Embryonic facial prominence (tissue), 1 donor: Measurements from ENCODE around the gene SERPINA7.
"Not testable (repeated sequence)": the region's sequence is repeated elsewhere in the genome, so short reads cannot be mapped to it uniquely, and the experiment has no call there.

Experiments used
- DNase-seq: peaks from one replicate; pipeline ENCODE4 v3.0.0-alpha.2; 2016; ENCODE audit errors: extremely low spot score

SERPINA7 gene, protein sequence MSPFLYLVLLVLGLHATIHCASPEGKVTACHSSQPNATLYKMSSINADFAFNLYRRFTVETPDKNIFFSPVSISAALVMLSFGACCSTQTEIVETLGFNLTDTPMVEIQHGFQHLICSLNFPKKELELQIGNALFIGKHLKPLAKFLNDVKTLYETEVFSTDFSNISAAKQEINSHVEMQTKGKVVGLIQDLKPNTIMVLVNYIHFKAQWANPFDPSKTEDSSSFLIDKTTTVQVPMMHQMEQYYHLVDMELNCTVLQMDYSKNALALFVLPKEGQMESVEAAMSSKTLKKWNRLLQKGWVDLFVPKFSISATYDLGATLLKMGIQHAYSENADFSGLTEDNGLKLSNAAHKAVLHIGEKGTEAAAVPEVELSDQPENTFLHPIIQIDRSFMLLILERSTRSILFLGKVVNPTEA

GRCh38 chrX:106038625-106039024 is at the start of gene SERPINA7:
TSS of gene SERPINA7 (minus strand) at chrX:106038727. CDS start at chrX:106037058, 1,669 bp downstream.
- DNase-seq, result no peak

- DNase-seq, result no peak
Measured at GRCh38 chrX:106069048-106069447, 30.5 kb upstream of the SERPINA7 start.

DNA sequence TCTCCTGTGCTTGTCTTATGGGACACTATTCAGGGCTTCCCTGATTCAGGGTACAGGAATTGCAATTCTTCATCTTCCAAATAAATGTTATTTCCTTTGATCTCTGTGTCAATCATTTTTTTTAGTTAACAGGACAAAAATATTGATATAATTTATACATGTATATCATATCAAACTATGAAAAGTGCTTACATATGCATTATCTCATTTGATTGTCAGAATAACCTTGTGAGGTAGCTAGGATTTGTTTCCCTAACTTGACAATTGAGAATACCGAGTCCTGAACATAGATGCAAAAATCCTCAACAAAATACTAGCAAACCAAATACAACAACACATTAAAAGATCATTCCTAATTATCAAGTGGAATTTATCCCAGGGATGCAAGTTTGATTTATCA is 11.5 kb upstream of the SERPINA7 start:
- DNase-seq, result no peak

GRCh38 chrX:106042296-106042695 is 3.8 kb upstream of the SERPINA7 start:
- DNase-seq, result no peak

- DNase-seq, result no peak
Measured at GRCh38 chrX:106040861-106041260, 2.3 kb upstream of the SERPINA7 start.

DNA sequence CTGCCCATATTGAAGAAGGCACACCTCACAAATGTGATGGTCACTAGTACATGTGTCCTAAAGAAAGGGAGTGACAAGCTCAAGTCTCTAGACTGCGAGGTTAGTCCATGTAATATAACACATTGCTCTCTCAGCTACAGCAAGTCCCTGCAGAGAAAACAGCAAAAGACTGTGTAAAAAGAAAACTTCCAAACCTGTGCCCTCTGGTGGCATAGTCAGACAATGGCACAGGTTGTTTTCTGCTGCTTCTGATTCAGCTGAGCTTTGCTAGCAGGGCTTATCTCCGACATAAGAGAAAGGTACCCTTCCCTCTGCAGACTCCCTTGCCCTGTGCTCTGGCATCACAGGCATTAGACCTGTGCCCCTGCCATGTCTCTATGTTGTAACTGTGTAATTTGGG is 1.4 kb upstream of the SERPINA7 start:
- no peak for DNase-seq

DNA sequence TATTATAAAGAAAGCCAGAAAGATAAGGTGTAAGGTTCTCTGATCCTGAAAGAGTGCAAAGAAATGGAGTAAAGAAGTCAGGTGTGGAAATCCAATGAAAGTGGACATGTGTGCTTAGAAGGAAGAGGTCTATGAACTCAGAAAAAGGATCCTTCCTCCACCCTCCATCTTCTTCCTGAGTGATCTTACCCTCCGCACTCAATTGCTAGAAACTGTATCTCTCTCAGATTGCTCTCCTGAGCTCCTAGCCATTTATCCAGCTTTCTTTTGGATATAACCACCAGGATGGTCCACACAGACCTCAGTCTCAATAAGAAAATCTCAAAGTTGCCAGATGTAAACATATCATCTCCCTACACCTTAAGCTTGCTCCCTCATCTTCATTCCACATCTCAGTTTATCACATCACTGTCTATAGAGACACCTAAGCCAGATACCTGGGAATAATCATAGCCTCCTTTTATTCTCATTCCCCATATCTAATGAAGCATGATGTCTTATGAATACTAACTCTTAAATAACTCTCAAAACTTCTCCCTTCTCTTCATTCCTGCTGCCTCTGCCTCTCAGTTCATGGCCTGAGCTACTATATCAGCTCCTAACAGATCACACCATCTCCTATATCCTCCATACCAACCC is 573 bp downstream of the SERPINA7 start:
- no peak for DNase-seq

- no peak for DNase-seq
Measured at GRCh38 chrX:106036716-106037115, 1.8 kb downstream of the SERPINA7 start.

DNA sequence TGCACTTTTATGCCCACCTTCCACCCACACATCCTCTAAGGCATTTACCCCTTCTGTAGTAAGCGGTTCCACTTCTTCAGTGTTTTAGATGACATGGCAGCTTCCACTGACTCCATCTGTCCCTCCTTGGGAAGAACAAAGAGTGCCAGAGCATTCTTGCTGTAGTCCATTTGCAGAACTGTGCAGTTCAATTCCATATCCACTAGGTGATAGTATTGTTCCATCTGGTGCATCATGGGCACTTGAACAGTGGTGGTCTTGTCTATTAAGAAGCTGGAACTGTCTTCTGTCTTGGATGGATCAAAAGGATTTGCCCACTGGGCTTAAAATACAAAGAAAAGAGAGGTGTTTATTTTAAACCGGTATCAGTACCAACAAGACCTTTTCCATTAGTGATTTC is 3.5 kb downstream of the SERPINA7 start:
- no peak for DNase-seq

GRCh38 chrX:106023947-106024346 is 14.6 kb downstream of the SERPINA7 start:
- DNase-seq, result no peak

- no peak for DNase-seq
Measured at GRCh38 chrX:106022238-106022637, 16.3 kb downstream of the SERPINA7 start.

DNA sequence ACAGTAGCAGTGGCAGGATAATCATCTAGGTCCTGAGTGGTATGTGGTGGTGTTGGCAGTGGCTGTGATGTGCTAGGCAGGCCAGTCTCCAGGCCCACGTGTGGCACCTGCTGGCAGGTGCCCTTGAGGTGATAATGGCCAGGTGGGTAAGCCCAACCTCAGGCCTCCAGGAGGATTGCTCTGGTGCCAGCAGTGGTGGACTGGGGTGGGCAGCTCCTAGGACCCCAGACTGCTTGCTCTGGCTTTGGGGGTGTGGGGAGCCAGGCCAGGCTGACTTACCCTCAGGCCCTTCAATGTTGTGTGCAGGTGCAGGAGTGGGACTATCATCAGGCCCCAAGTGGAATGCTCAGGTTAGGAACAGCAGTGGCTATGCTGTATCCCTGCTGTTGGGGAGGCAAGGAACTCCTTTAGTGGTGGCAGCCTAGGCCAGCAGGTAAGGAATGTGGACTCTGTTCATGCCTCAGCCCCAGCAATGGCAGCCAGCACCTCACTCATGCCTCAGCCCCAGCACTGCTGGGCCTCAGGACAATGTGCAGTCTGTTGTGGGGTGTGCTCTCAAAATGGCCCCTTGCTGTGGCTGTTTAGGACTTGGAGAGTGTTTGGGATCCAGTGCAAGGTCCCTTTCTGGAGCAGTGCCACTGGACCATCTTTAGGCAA is 24.3 kb downstream of the SERPINA7 start:
- DNase-seq, result no peak

DNA sequence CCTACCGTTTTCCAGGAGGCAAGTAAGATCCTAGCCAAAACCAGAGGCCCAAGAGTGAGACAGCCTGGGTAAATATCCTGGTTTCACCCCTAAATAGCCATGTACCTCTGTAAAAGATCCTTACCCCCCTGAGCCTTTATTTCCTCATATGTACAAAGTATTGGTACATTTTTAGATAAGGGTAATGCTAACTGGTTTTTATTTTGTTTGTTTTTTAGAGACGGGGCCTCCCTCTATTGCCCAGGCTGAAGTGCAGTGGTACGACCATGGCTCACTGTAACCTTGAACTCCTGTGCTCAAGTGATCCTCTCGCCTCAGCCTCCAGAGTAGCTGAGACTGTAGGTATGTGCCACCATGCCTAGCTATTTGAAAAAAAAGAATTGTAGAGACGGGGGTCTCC is 29.4 kb downstream of the SERPINA7 start:
- DNase-seq, result no peak

- DNase-seq, result no peak
Measured at GRCh38 chrX:106007815-106008214, 30.7 kb downstream of the SERPINA7 start.

DNA sequence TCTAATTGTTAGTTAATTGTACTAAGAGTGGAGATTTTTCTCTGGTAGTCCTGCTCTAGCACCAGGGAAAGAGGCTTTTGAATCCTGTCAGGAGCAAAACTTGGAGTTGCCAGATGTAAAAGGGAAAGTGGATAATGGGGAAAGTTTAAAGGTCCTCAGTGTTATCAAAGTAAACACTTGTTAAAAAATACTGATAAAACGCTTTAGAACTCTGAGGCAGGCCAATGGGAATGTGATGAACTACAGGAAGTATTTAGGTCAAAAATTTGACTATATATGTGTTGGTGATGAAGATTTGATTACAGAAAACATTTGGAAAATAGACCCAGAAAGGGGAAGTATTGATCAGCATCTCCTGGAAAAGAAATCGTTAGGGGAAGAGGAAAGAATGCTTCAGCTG is 32.8 kb downstream of the SERPINA7 start:
- DNase-seq, result no peak

DNA sequence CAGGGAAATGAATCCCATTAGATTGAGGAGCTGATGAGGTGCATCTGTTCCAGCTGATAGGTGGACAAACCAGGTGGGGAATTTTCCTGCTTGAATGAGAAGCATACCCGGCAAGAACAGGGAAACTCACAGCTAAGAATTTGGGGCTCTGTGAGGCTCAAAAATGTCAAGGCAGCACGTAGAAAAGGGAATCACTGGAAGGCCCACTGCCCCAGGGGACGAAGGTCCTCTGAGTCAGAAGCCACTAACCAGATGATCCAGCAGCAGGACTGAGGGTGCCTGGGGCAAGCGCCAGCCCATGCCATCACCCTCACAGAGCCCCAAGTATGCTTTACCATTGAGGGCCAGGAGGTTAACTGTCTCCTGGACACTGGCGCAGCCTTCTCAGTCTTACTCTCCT is 37.9 kb downstream of the SERPINA7 start:
- DNase-seq, result not testable (repeated sequence)

DNA sequence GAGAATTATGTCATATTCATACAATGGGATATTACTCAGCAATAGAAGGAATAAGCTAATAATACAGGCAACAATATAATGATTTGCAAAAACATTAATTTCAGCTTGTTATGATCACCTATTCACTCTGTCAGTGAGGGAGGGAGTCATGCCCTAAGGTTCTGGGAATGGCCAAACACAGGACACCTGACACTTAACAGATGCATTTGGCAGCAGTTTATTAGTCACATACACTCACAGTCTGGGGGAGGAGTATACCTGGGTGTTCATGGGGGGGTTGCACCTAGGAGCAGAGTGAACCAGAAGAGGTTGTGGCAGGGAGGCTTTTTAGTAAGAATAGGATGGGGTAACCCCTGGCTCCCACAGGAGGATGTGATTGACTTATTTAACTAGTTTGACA is 38.3 kb downstream of the SERPINA7 start:
- no peak for DNase-seq

DNA sequence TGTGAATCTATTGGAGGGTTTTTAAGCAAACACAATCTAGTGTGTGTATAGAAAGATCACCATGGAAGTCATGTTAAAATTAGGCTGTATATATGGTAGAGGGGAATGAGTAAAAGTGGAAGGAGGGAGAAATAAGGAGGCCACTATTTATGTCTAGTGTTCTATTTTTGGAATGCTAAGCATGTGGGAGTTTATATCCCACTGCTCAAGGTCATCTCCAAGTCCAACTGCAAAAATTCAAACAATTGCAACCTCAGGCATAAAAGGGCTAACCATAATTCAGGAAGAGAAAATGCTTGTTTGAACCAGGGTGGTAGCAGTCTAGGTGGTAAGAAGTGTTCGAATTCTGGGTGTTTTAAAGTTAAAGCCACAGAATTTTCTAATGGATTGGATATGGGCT is 39.2 kb downstream of the SERPINA7 start:
- DNase-seq, result no peak

GRCh38 chrX:105988487-105988886 is 50.0 kb downstream of the SERPINA7 start:
- DNase-seq, result not testable (repeated sequence)
